IMR-90 (cell line): ENCODE data around the gene FTO. TPM values are rescaled to one million over a fixed set of nuclear protein-coding genes. Genes with fewer than 3 reads are reported as not detected.

Source experiments
- ATAC-seq: fragments of 200-7000 bp; cut with Tn5 transposase; 2 replicates; pipeline ENCODE4 v1.9.1; 2020; ENCODE audit warnings: low read depth, mild to moderate bottlenecking, moderate library complexity
- BruUV-seq: library from RNA; stranded (reverse); fragments of 400-500 nt; replicated peaks from 2 replicates; lab custom pipeline; 2021; lab: Mats Ljungman, UMichigan
- CTCF ChIA-PET: fragments of 300-600 bp; formaldehyde crosslinking; extraction: SDS; loops from one replicate; lab custom pipeline; 2021; ENCODE audit warnings: antibody characterized with exemption; lab: Yijun Ruan, JAX
- POLR2A ChIA-PET: fragments of 300-600 bp; sonication (Branson Sonifier 250); formaldehyde crosslinking; loops from one replicate; lab custom pipeline; 2022; ENCODE audit warnings: antibody characterized with exemption; ENCODE audit not compliant: unreplicated experiment; lab: Charles Lee
- DNase-seq: peaks from one replicate; pipeline ENCODE4 v3.0.0; 2013
- H2AFZ ChIP-seq: replicated peaks from 2 replicates; pipeline ENCODE3; 2013; ENCODE audit warnings: low read length, mild to moderate bottlenecking; ENCODE audit not compliant: poor library complexity
- H2AK5ac ChIP-seq: 2 replicates; pipeline ENCODE4 v1.6.1; 2013; ENCODE audit warnings: low read depth, low read length, inconsistent platforms
- H2AK9ac ChIP-seq: replicated peaks from 2 replicates; pipeline ENCODE3; 2013; ENCODE audit warnings: mild to moderate bottlenecking, low read depth, low read length, moderate library complexity; ENCODE audit not compliant: poor library complexity
- H2BK120ac ChIP-seq: 2 replicates; pipeline ENCODE4 v1.6.1; 2013; ENCODE audit warnings: low read depth, low read length, inconsistent platforms
- H2BK15ac ChIP-seq: 3 replicates; pipeline ENCODE4 v1.6.1; 2013; ENCODE audit warnings: low read depth, low read length, inconsistent platforms
- H2BK20ac ChIP-seq: 2 replicates; pipeline ENCODE4 v1.6.1; 2013; ENCODE audit warnings: low read depth, mild to moderate bottlenecking, inconsistent platforms, low read length, moderate library complexity
- H2BK5ac ChIP-seq: 2 replicates; pipeline ENCODE4 v1.6.1; 2013; ENCODE audit warnings: mild to moderate bottlenecking, low read depth, low read length, inconsistent platforms; ENCODE audit not compliant: poor library complexity, severe bottlenecking
- H3K14ac ChIP-seq: replicated peaks from 2 replicates; pipeline ENCODE4 v1.6.1; 2013; ENCODE audit warnings: low read depth, low read length, inconsistent platforms
- H3K18ac ChIP-seq: 2 replicates; pipeline ENCODE4 v1.6.1; 2013; ENCODE audit warnings: low read depth, low read length, control low read depth
- H3K23ac ChIP-seq: 2 replicates; pipeline ENCODE4 v1.6.1; 2013; ENCODE audit warnings: low read depth, low read length, inconsistent platforms
- H3K27ac ChIP-seq: 2 replicates; pipeline ENCODE4 v1.5.1; 2013; ENCODE audit warnings: mild to moderate bottlenecking, control low read depth, low read length; ENCODE audit not compliant: insufficient read depth
- H3K27me3 ChIP-seq: 2 replicates; pipeline ENCODE4 v1.6.1; 2013; ENCODE audit warnings: low read length; ENCODE audit not compliant: control insufficient read depth, insufficient read depth
- H3K36me3 ChIP-seq: 2 replicates; pipeline ENCODE4 v1.6.1; 2013; ENCODE audit warnings: low read length, mixed read lengths; ENCODE audit not compliant: control insufficient read depth, insufficient read depth
- H3K4ac ChIP-seq: 2 replicates; pipeline ENCODE4 v1.6.1; 2013; ENCODE audit warnings: low read depth, low read length, inconsistent platforms
- H3K4me1 ChIP-seq: 2 replicates; pipeline ENCODE4 v1.6.1; 2013; ENCODE audit warnings: low read length, mixed read lengths; ENCODE audit not compliant: control insufficient read depth, insufficient read depth
- H3K4me2 ChIP-seq: 2 replicates; pipeline ENCODE4 v1.6.1; 2013; ENCODE audit warnings: low read depth, mild to moderate bottlenecking, control low read depth, low read length, moderate library complexity
- H3K4me3 ChIP-seq: 2 replicates; pipeline ENCODE4 v1.5.1; 2013; ENCODE audit warnings: low read depth, mild to moderate bottlenecking, control low read depth, low read length, moderate library complexity; ENCODE audit not compliant: insufficient read depth
- H3K56ac ChIP-seq: 2 replicates; pipeline ENCODE4 v1.6.1; 2013; ENCODE audit warnings: low read length, inconsistent platforms; ENCODE audit not compliant: insufficient read depth; ENCODE audit errors: extremely low read depth
- H3K79me1 ChIP-seq, 2 experiments: 2 replicates each; pipeline ENCODE4 v1.6.1; 2013; ENCODE audit warnings: low read length in 2 of 2, inconsistent platforms in 1 of 2, low read depth in 1 of 2
- H3K9ac ChIP-seq: 2 replicates; pipeline ENCODE4 v1.6.1; 2013; ENCODE audit warnings: low read depth, low read length, control low read depth
- H3K9me1 ChIP-seq: 2 replicates; pipeline ENCODE4 v1.6.1; 2013; ENCODE audit warnings: low read length, inconsistent platforms; ENCODE audit not compliant: insufficient read depth
- H3K9me3 ChIP-seq: 2 replicates; pipeline ENCODE4 v1.6.1; 2013; ENCODE audit warnings: low read length; ENCODE audit not compliant: control insufficient read depth, insufficient read depth
- H4K20me1 ChIP-seq: 2 replicates; pipeline ENCODE4 v1.6.1; 2013; ENCODE audit warnings: low read length, inconsistent platforms; ENCODE audit not compliant: insufficient read depth
- H4K5ac ChIP-seq: 2 replicates; pipeline ENCODE4 v1.6.1; 2013; ENCODE audit warnings: mild to moderate bottlenecking, low read depth, low read length, control low read depth
- H4K8ac ChIP-seq, 2 experiments: 2 replicates each; pipeline ENCODE4 v1.6.1; 2013; ENCODE audit warnings: low read depth in 2 of 2, low read length in 2 of 2, control low read depth in 1 of 2, inconsistent platforms in 1 of 2
- H4K91ac ChIP-seq: 2 replicates; pipeline ENCODE4 v1.6.1; 2013; ENCODE audit warnings: low read depth, low read length, inconsistent platforms; ENCODE audit not compliant: insufficient read depth
- BHLHE40 ChIP-seq: fragments of 150-350 bp; IDR thresholded peaks from 2 replicates; pipeline ENCODE4 v1.6.1; 2016; ENCODE audit warnings: mild to moderate bottlenecking, low read depth, low read length
- CEBPB ChIP-seq: IDR thresholded peaks from 2 replicates; pipeline ENCODE4 v1.6.1; 2012; ENCODE audit warnings: low read depth, low read length, improper control_type of control experiment
- CHD1 ChIP-seq: IDR thresholded peaks from 2 replicates; pipeline ENCODE4 v1.6.1; 2012; ENCODE audit warnings: low read depth, low read length, improper control_type of control experiment
- FOS ChIP-seq: fragments of 150-350 bp; IDR thresholded peaks from 2 replicates; pipeline ENCODE4 v1.6.1; 2016; ENCODE audit warnings: low read depth, low read length
- MAFK ChIP-seq: IDR thresholded peaks from 2 replicates; pipeline ENCODE4 v1.6.1; 2012; ENCODE audit warnings: low read depth, low read length, improper control_type of control experiment
- MAZ ChIP-seq: IDR thresholded peaks from 2 replicates; pipeline ENCODE4 v1.6.1; 2012; ENCODE audit warnings: low read depth, mild to moderate bottlenecking, low read length, improper control_type of control experiment, moderate library complexity, borderline replicate concordance
- MXI1 ChIP-seq: IDR thresholded peaks from 2 replicates; pipeline ENCODE4 v1.6.1; 2012; ENCODE audit warnings: low read depth, mild to moderate bottlenecking, low read length, moderate library complexity, borderline replicate concordance
- POLR2A ChIP-seq: IDR thresholded peaks from 2 replicates; pipeline ENCODE4 v1.6.1; 2012; ENCODE audit warnings: mild to moderate bottlenecking, low read depth, low read length
- RAD21 ChIP-seq: IDR thresholded peaks from 2 replicates; pipeline ENCODE4 v1.6.1; 2012; ENCODE audit warnings: low read length, improper control_type of control experiment
- RCOR1 ChIP-seq: IDR thresholded peaks from 2 replicates; pipeline ENCODE4 v1.6.1; 2012; ENCODE audit warnings: mild to moderate bottlenecking, low read length, improper control_type of control experiment; ENCODE audit not compliant: insufficient replicate concordance
- RFX5 ChIP-seq: IDR thresholded peaks from 2 replicates; pipeline ENCODE4 v1.8.0; 2012; ENCODE audit warnings: low read depth, mild to moderate bottlenecking, low read length, moderate library complexity
- SMC3 ChIP-seq: fragments of 150-350 bp; IDR thresholded peaks from 2 replicates; pipeline ENCODE4 v1.6.1; 2016; ENCODE audit warnings: low read depth, mild to moderate bottlenecking, antibody characterized with exemption, low read length, moderate library complexity
- WGBS, 2 experiments: methylation state at CpG; one replicate each; pipeline versions ENCODE4 v1.1.5 to v1.1.7; 2013; ENCODE audit warnings: missing lambda C conversion rate in 2 of 2; ENCODE audit not compliant: insufficient read length in 1 of 2; ENCODE audit errors: extremely low coverage in 2 of 2; 5-methylcytosine and 5-hydroxymethylcytosine counted together
- dilution Hi-C: fragments of 300-500 bp; cut with HindIII; formaldehyde crosslinking; loops from one replicate; pipeline ENCODE4 v1.14.3; 2018; ENCODE audit warnings: low sequenced_read_pairs; ENCODE audit not compliant: unreplicated experiment
- in situ Hi-C: fragments of 300-500 bp; cut with MboI; formaldehyde crosslinking; loops from 3 replicates; pipeline ENCODE4 v1.14.3; 2019; ENCODE audit warnings: low sequenced_read_pairs, inconsistent platforms, mixed read lengths
- intact Hi-C: fragments of 100-400 bp; cut with micrococcal nuclease; formaldehyde crosslinking; loops from 2 replicates; pipeline ENCODE4 v1.10.0; 2022
- polyA plus RNA-seq, 3 experiments: library from polyadenylated mRNA; depleted of rRNA; stranded (reverse); fragments of >200 nt; gene quantifications; 2 replicates each; pipeline ENCODE4 v1.2.3, GENCODE V29; 2012; ENCODE audit warnings: low replicate concordance in 1 of 3
- total RNA-seq: library from RNA; depleted of rRNA; stranded (reverse); fragments of >200 nt; gene quantifications from 2 replicates; pipeline ENCODE4 v1.2.3, GENCODE V29; 2012
- TF ChIP-seq, protein P1 (sequence below): fragments of 150-350 bp; IDR thresholded peaks from 2 replicates; pipeline ENCODE4 v1.6.1; 2016; ENCODE audit warnings: low read depth, mild to moderate bottlenecking, low read length, moderate library complexity, borderline replicate concordance
- TF ChIP-seq, protein P2 (sequence below): conservative IDR thresholded peaks from 2 replicates; pipeline ENCODE4 v1.5.1; 2012; ENCODE audit warnings: mild to moderate bottlenecking, low read depth, low read length, improper control_type of control experiment
- TF ChIP-seq, protein P3 (sequence below): fragments of 150-350 bp; IDR thresholded peaks from 2 replicates; pipeline ENCODE4 v1.6.1; 2017; ENCODE audit warnings: mild to moderate bottlenecking, antibody characterized with exemption, low read length, low read depth

Gene FTO
- total and polyA plus RNA-seq, 2 of the 4 experiments (the other 2 are of a cell fraction), result 70.3 to 132 TPM

DNA sequence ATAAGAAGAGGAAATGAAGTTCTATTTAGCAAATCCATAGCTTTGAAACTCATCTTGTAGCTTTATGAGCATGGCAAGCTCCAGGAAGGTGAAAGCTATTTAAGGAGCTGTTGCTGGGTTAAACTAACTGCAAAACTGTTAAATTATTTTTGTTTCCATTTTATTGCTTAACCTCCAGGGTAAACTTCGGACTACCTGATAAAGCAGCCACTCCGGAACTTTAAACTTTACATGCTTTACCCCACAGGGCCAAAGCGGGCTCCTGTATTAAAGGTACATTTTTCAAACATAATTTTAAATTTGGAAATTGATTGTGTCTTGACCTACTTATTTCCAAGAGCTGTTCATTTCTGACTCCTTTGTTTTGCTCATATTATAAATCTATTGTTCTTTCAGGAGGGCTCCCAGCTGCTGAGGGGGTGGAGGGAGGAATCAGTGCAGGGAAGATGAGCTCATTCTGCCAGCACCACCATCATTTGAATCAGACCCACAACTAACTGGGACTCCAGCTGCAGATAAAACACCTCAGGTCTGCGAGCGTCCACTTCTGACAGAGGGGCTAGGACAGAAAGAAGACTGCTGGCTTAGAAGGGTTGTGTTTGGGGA, 424.8 kb downstream of the FTO start:
- Histone ChIP-seq H4K20me1 (no peaks in the 10 kb centered on the region), H3K14ac (no peak overlapping the region), H3K9me3 (no peaks in the 10 kb centered on the region; the same call in 1 of the 2 replicates), H3K4ac (no peak overlapping the region), H3K27ac (no peak overlapping the region), H3K9me1 (no peaks in the 10 kb centered on the region), H3K36me3 (no peaks in the 10 kb centered on the region), H3K56ac (no peak overlapping the region), H3K18ac (no peak overlapping the region), H3K79me1 (no peaks in the 10 kb centered on the region), H2BK20ac (no peak overlapping the region), H3K4me2 (no peak overlapping the region), H3K27me3 (peaks cover 8% of the 10 kb centered on the region), H4K91ac (no peak overlapping the region), H3K4me1 (no peaks in the 10 kb centered on the region), H2AFZ (no peak overlapping the region), H4K5ac (no peak overlapping the region), H2BK15ac (no peak overlapping the region), H2BK120ac (no peak overlapping the region), H3K9ac (no peak overlapping the region), H3K23ac (no peak overlapping the region), H4K8ac (no peak overlapping the region), H3K4me3 (no peak overlapping the region), H2BK5ac (no peak overlapping the region), H2AK5ac (no peak overlapping the region), H2AK9ac (no peak overlapping the region)
- TF ChIP-seq, protein P1, sequence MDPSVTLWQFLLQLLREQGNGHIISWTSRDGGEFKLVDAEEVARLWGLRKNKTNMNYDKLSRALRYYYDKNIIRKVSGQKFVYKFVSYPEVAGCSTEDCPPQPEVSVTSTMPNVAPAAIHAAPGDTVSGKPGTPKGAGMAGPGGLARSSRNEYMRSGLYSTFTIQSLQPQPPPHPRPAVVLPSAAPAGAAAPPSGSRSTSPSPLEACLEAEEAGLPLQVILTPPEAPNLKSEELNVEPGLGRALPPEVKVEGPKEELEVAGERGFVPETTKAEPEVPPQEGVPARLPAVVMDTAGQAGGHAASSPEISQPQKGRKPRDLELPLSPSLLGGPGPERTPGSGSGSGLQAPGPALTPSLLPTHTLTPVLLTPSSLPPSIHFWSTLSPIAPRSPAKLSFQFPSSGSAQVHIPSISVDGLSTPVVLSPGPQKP, result no peak
- TF ChIP-seq SMC3, result no peak
- no peak for TF ChIP-seq RFX5
- TF ChIP-seq BHLHE40, result no peak
- no peak for TF ChIP-seq RCOR1
- TF ChIP-seq, protein P2, sequence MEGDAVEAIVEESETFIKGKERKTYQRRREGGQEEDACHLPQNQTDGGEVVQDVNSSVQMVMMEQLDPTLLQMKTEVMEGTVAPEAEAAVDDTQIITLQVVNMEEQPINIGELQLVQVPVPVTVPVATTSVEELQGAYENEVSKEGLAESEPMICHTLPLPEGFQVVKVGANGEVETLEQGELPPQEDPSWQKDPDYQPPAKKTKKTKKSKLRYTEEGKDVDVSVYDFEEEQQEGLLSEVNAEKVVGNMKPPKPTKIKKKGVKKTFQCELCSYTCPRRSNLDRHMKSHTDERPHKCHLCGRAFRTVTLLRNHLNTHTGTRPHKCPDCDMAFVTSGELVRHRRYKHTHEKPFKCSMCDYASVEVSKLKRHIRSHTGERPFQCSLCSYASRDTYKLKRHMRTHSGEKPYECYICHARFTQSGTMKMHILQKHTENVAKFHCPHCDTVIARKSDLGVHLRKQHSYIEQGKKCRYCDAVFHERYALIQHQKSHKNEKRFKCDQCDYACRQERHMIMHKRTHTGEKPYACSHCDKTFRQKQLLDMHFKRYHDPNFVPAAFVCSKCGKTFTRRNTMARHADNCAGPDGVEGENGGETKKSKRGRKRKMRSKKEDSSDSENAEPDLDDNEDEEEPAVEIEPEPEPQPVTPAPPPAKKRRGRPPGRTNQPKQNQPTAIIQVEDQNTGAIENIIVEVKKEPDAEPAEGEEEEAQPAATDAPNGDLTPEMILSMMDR, result no peak
- TF ChIP-seq FOS, result no peak
- TF ChIP-seq MAZ, result no peak
- TF ChIP-seq CEBPB, result no peak
- TF ChIP-seq CHD1, result no peak
- TF ChIP-seq POLR2A, result no peak
- TF ChIP-seq, protein P3, sequence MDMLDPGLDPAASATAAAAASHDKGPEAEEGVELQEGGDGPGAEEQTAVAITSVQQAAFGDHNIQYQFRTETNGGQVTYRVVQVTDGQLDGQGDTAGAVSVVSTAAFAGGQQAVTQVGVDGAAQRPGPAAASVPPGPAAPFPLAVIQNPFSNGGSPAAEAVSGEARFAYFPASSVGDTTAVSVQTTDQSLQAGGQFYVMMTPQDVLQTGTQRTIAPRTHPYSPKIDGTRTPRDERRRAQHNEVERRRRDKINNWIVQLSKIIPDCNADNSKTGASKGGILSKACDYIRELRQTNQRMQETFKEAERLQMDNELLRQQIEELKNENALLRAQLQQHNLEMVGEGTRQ, result no peak
- TF ChIP-seq RAD21, result no peak
- no peak for TF ChIP-seq MXI1
- no peak for TF ChIP-seq MAFK
- CTCF ChIA-PET, result no interaction called here
- POLR2A ChIA-PET, result no interaction called here
- no TSS peak for BruUV-seq
- ATAC-seq (no peak), DNase-seq (no peak)
- in situ Hi-C loops (no loop called here), intact Hi-C loops (no loop called here), dilution Hi-C loops (no loop called here)
- no CpG with 5 or more reads among the region's 5 CpGs for WGBS, 2 experiments
